ENCODE results near the gene C1orf226.

DNA sequence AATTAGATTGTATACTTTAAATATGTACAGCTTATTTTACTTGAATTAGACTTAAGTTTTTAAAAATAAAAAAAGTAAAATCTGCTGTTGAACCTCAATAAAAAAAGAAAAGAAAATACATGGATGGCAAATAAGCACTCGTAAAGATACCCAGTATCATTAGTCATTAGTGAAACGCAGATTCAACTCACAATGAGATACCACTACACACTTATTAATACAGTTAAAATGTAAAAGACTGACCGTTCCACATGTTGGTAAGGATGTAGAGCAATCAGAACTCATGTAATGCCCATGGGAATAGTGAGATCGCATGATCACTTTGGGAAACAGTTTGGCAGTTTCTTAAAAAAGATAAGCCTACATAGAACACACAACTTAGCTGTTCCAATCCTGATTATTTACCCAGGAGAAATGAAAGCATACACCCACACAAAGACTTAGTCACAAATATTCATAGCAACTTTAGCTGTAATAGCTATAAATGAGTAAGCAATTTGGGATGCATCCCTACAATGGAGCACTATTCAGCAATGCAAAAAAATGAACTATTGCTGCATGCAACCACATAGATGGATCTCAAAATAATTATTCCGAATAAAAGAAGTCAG lies 23.1 kb downstream of the C1orf226 start:
- TF ChIP-seq, protein P1, sequence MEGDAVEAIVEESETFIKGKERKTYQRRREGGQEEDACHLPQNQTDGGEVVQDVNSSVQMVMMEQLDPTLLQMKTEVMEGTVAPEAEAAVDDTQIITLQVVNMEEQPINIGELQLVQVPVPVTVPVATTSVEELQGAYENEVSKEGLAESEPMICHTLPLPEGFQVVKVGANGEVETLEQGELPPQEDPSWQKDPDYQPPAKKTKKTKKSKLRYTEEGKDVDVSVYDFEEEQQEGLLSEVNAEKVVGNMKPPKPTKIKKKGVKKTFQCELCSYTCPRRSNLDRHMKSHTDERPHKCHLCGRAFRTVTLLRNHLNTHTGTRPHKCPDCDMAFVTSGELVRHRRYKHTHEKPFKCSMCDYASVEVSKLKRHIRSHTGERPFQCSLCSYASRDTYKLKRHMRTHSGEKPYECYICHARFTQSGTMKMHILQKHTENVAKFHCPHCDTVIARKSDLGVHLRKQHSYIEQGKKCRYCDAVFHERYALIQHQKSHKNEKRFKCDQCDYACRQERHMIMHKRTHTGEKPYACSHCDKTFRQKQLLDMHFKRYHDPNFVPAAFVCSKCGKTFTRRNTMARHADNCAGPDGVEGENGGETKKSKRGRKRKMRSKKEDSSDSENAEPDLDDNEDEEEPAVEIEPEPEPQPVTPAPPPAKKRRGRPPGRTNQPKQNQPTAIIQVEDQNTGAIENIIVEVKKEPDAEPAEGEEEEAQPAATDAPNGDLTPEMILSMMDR (conservative IDR thresholded peaks at IDR 0.05; ENCODE audit: low read depth, low read length): no peak
- TF ChIP-seq EZH2 (IDR thresholded peaks at IDR 0.05; ENCODE audit: low read length, unreplicated experiment) (no peak), EZH2phosphoT487 (IDR thresholded peaks at IDR 0.05; ENCODE audit: borderline replicate concordance, low read length) (no peak)

All from PC-3 (cell line).